Endothelial cell of umbilical vein (primary cell): ENCODE measurements around the gene ARGLU1.

Experiments used
- EZH2 ChIP-seq: IDR thresholded peaks from 2 replicates; pipeline ENCODE4 v1.6.1; 2012; ENCODE audit warnings: borderline replicate concordance, low read depth, mild to moderate bottlenecking, moderate library complexity, low read length, inconsistent platforms; ENCODE audit not compliant: severe bottlenecking
- FOS ChIP-seq: IDR thresholded peaks from 2 replicates; pipeline ENCODE4 v1.6.1; 2011; ENCODE audit warnings: mild to moderate bottlenecking, low read length, moderate library complexity, borderline replicate concordance; ENCODE audit not compliant: insufficient read depth
- GATA2 ChIP-seq: IDR thresholded peaks from 2 replicates; pipeline ENCODE4 v1.7.0; 2011; ENCODE audit warnings: low read depth, mild to moderate bottlenecking, moderate library complexity, mixed read lengths, low read length; ENCODE audit not compliant: insufficient read length, insufficient read depth
- JUN ChIP-seq: IDR thresholded peaks from 2 replicates; pipeline ENCODE4 v1.6.1; 2011; ENCODE audit warnings: borderline replicate concordance, low read depth; ENCODE audit not compliant: insufficient read length, insufficient read depth
- MAX ChIP-seq: IDR thresholded peaks from 2 replicates; pipeline ENCODE4 v1.6.1; 2011; ENCODE audit not compliant: insufficient read depth, insufficient read length
- MYC ChIP-seq: IDR thresholded peaks from one replicate; pipeline ENCODE4 v1.6.1; 2011; ENCODE audit warnings: mild to moderate bottlenecking, low read depth, low read length
- POLR2A ChIP-seq: IDR thresholded peaks from 2 replicates; pipeline ENCODE4 v1.6.1; 2012; ENCODE audit warnings: low read depth, mild to moderate bottlenecking, control low read depth, low read length
- POLR2AphosphoS5 ChIP-seq: IDR thresholded peaks from 2 replicates; pipeline ENCODE4 v1.6.1; 2012; ENCODE audit warnings: low read depth, mild to moderate bottlenecking, control low read depth, low read length, moderate library complexity; ENCODE audit not compliant: insufficient read depth
- TF ChIP-seq, protein P1 (sequence below), 2 donors: IDR thresholded peaks; 1 replicate in 1 of 2; 2 replicates in 1 of 2; pipeline ENCODE4 v1.5.1; 2011; ENCODE audit warnings: low read length in 2 of 2, mild to moderate bottlenecking in 2 of 2, moderate library complexity in 2 of 2, control low read depth in 1 of 2, inconsistent platforms in 1 of 2, low read depth in 1 of 2; ENCODE audit not compliant: insufficient read depth in 1 of 2; ENCODE audit errors: extremely low read depth in 1 of 2

GRCh38 chr13:106537521-106537920 is 30.4 kb downstream of the ARGLU1 start:
- TF ChIP-seq EZH2, result no peak
- no peak for TF ChIP-seq POLR2A
- TF ChIP-seq, protein P1, sequence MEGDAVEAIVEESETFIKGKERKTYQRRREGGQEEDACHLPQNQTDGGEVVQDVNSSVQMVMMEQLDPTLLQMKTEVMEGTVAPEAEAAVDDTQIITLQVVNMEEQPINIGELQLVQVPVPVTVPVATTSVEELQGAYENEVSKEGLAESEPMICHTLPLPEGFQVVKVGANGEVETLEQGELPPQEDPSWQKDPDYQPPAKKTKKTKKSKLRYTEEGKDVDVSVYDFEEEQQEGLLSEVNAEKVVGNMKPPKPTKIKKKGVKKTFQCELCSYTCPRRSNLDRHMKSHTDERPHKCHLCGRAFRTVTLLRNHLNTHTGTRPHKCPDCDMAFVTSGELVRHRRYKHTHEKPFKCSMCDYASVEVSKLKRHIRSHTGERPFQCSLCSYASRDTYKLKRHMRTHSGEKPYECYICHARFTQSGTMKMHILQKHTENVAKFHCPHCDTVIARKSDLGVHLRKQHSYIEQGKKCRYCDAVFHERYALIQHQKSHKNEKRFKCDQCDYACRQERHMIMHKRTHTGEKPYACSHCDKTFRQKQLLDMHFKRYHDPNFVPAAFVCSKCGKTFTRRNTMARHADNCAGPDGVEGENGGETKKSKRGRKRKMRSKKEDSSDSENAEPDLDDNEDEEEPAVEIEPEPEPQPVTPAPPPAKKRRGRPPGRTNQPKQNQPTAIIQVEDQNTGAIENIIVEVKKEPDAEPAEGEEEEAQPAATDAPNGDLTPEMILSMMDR (IDR thresholded peaks at IDR 0.05; ENCODE audit: extremely low read depth in 1 of 2, insufficient read depth in 1 of 2, low read depth in 1 of 2, low read length in 2 of 2), result no peak
- no peak for TF ChIP-seq POLR2AphosphoS5
- no peak for TF ChIP-seq JUN
- no peak for TF ChIP-seq MAX
- TF ChIP-seq GATA2, result no peak
- TF ChIP-seq FOS, result no peak
- no peak for TF ChIP-seq MYC
